Naive thymus-derived CD4-positive, alpha-beta T cell (primary cell): ENCODE measurements around the gene EGFR. TPM values are rescaled to one million over a fixed set of nuclear protein-coding genes. Genes with fewer than 3 reads are reported as not detected.

Source experiments
- ATAC-seq: fragments of 150-1000 bp; cut with Tn5 transposase; 2 replicates; pipeline ENCODE4 v1.10.0; 2021; ENCODE audit warnings: mild to moderate bottlenecking, moderate library complexity
- CTCF ChIA-PET: fragments of 350-600 bp; sonication (Branson Sonifier 250); formaldehyde crosslinking; loops from one replicate; lab custom pipeline; 2021; ENCODE audit warnings: antibody characterized with exemption; lab: Charles Lee
- POLR2A ChIA-PET: fragments of 350-600 bp; sonication (Branson Sonifier 250); formaldehyde crosslinking; loops from one replicate; lab custom pipeline; 2021; ENCODE audit warnings: antibody characterized with exemption, inconsistent platforms; lab: Charles Lee
- DNase-seq, 9 donors: peaks; one replicate each; pipeline versions ENCODE4 v3.0.0 to v3.0.0-alpha.2; 2020 to 2022; ENCODE audit warnings: mixed read lengths in 1 of 9
- H3K27ac ChIP-seq: one replicate; pipeline ENCODE4 v1.7.0; 2013; ENCODE audit warnings: mild to moderate bottlenecking, low read depth, low read length, moderate library complexity
- H3K27me3 ChIP-seq, 2 donors: one replicate each; pipeline ENCODE4 v1.7.0; 2013; ENCODE audit warnings: low read length in 2 of 2, mild to moderate bottlenecking in 2 of 2, moderate library complexity in 2 of 2; ENCODE audit not compliant: control insufficient read depth in 2 of 2, insufficient read depth in 2 of 2
- H3K36me3 ChIP-seq, 3 experiments: 1 replicate in 2 of 3; 2 replicates in 1 of 3; pipeline ENCODE4 v1.7.0; 2013; ENCODE audit warnings: low read length in 3 of 3, mild to moderate bottlenecking in 3 of 3, moderate library complexity in 1 of 3; ENCODE audit not compliant: insufficient read depth in 3 of 3, control insufficient read depth in 2 of 3
- H3K4me1 ChIP-seq, 2 donors: one replicate each; pipeline ENCODE4 v1.7.0; 2013; ENCODE audit warnings: low read length in 2 of 2, mild to moderate bottlenecking in 2 of 2, moderate library complexity in 1 of 2; ENCODE audit not compliant: control insufficient read depth in 2 of 2, insufficient read depth in 2 of 2
- H3K4me3 ChIP-seq: 2 replicates; pipeline ENCODE4 v1.7.0; 2013; ENCODE audit warnings: mild to moderate bottlenecking, low read length
- H3K9me3 ChIP-seq, 3 experiments: 1 replicate in 2 of 3; 2 replicates in 1 of 3; pipeline ENCODE4 v1.7.0; 2013; ENCODE audit warnings: low read length in 3 of 3; ENCODE audit not compliant: control insufficient read depth in 2 of 3
- H3K27ac Mint-ChIP-seq, 9 donors: one replicate each; pipeline ENCODE4 v1.8.0; 2020 to 2022; ENCODE audit warnings: mixed read lengths in 9 of 9, mild to moderate bottlenecking in 8 of 9, moderate library complexity in 5 of 9, inconsistent platforms in 2 of 9
- H3K27me3 Mint-ChIP-seq, 5 donors: one replicate each; pipeline ENCODE4 v1.8.0; 2021 to 2022; ENCODE audit warnings: mixed read lengths in 5 of 5, mild to moderate bottlenecking in 1 of 5
- H3K36me3 Mint-ChIP-seq, 5 donors: one replicate each; pipeline ENCODE4 v1.8.0; 2020 to 2022; ENCODE audit warnings: mixed read lengths in 5 of 5, mild to moderate bottlenecking in 3 of 5, inconsistent platforms in 1 of 5
- H3K4me1 Mint-ChIP-seq, 7 donors: one replicate each; pipeline ENCODE4 v1.8.0; 2020 to 2022; ENCODE audit warnings: mixed read lengths in 7 of 7, mild to moderate bottlenecking in 3 of 7, inconsistent platforms in 1 of 7
- H3K4me3 Mint-ChIP-seq, 10 donors: one replicate each; pipeline ENCODE4 v1.8.0; 2020 to 2022; ENCODE audit warnings: mild to moderate bottlenecking in 10 of 10, mixed read lengths in 10 of 10, moderate library complexity in 6 of 10, inconsistent platforms in 2 of 10
- H3K9me3 Mint-ChIP-seq, 11 donors: one replicate each; pipeline ENCODE4 v1.8.0; 2020 to 2022; ENCODE audit warnings: mixed read lengths in 11 of 11, mild to moderate bottlenecking in 4 of 11, inconsistent platforms in 1 of 11, moderate library complexity in 1 of 11
- intact Hi-C, 2 donors: fragments of 100-400 bp; cut with micrococcal nuclease; formaldehyde crosslinking; loops; one replicate each; pipeline ENCODE4 v1.15.1; 2023
- polyA plus RNA-seq, 2 donors: library from polyadenylated mRNA; unstranded; fragments of 300-500 nt; fragmentation: Illumina TruSeq; gene quantifications; one replicate each; pipeline ENCODE4 v1.2.3, GENCODE V29; 2021
- total RNA-seq, 6 experiments: library from RNA in 5 of 6; stranded (reverse) in 5 of 6; gene quantifications; 1 replicate in 5 of 6; 2 replicates in 1 of 6; pipeline ENCODE4 v1.2.3 and lab custom pipeline; 2021 to 2026

The EGFR gene
- under 1 TPM in 1 of 5 experiments, not detected in 4; 0.16 TPM for total RNA-seq
- polyA plus RNA-seq, result not detected
- not detected for total RNA-seq (lab: John Stamatoyannopoulos, UW)

- POLR2A ChIA-PET, result no interaction called here
- intact Hi-C loops, result no loop called here
- peaks cover 0 to 9% (median 0%) of the 10 kb centered on the region in 7 donors for H3K4me1 Mint-ChIP-seq
- CTCF ChIA-PET, result no interaction called here
- DNase-seq (no peak), ATAC-seq (no peak)
- H3K4me3 Mint-ChIP-seq, result peak within 1 kb of the TSS in 6 of 10 donors; percentile 5 to 79 (median 22)
- Histone ChIP-seq H3K36me3 (no peaks in the 10 kb centered on the region), H3K4me1 (no peaks in the 10 kb centered on the region), H3K9me3 (no peaks in the 10 kb centered on the region), H3K27ac (no peak within 1 kb of the TSS), H3K4me3 (no peak within 1 kb of the TSS), H3K27me3 (peaks cover 0 to 7% of the 10 kb centered on the region in 2 donors)
- peaks cover 45 to 71% (median 56%) of the 10 kb centered on the region in 5 donors for H3K27me3 Mint-ChIP-seq
- no peak within 1 kb of the TSS for H3K27ac Mint-ChIP-seq
- H3K36me3 Mint-ChIP-seq, result peaks cover 0 to 14% (median 0%) of the 10 kb centered on the region in 5 donors
- H3K9me3 Mint-ChIP-seq, result peaks cover 0 to 17% (median 3%) of the 10 kb centered on the region in 11 donors
These were observed at the start of gene EGFR for GRCh38 chr7:55018361-55019190. Gene EGFR, plus strand, starts transcription at chr7:55019017. Its CDS starts 261 bp downstream, at chr7:55019278.

DNA sequence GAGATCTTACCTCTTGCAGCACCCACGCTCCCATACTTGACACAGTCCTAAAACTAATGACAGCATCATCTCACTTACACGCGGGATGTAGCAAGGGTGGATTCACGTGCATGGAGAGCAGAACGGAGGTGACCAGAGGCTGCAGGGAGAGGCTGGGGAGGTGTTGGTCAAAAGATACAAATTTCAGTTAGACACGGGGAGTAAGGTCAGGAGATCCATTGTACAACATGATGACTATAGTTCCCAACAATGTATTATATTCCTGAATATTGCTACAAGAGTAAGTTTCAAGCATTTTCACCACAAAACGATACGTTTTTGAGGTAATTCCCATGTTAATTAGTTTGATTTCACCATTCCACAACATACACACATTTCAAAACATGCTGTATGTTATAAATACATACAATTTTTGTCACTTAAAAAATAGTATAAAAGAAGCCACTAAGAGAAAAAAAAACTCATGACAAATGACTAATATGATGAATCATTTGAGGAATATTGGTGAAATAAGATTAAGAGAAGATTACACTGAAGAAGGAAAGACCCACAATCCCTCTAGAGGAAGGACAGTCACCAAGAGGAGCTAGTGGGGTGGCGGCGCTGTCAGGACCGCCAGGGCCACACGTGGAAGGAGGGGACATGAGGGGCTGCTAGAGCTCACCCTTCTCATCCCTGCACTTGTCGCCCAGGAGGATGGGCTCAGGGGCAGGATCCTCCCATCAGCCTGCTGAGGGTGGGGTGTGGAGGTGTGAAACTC lies 49.4 kb upstream of the EGFR start:
- Histone ChIP-seq H3K36me3 (no peaks in the 10 kb centered on the region), H3K27me3 (no peaks in the 10 kb centered on the region), H3K4me3 (no peak overlapping the region), H3K4me1 (no peaks in the 10 kb centered on the region), H3K9me3 (no peaks in the 10 kb centered on the region), H3K27ac (no peak overlapping the region)
- H3K36me3 Mint-ChIP-seq, result no peaks in the 10 kb centered on the region
- H3K27me3 Mint-ChIP-seq, result peaks cover 0 to 35% (median 20%) of the 10 kb centered on the region in 5 donors
- no peak for DNase-seq
- H3K27ac Mint-ChIP-seq, result no peak overlapping the region
- no peak overlapping the region for H3K4me3 Mint-ChIP-seq
- ChIA-PET CTCF (no interaction called here), POLR2A (no interaction called here)
- H3K9me3 Mint-ChIP-seq, result peaks cover 0 to 26% (median 7%) of the 10 kb centered on the region in 11 donors
- no peak for ATAC-seq
- H3K4me1 Mint-ChIP-seq, result no peaks in the 10 kb centered on the region
- intact Hi-C loops, result no loop called here

DNA sequence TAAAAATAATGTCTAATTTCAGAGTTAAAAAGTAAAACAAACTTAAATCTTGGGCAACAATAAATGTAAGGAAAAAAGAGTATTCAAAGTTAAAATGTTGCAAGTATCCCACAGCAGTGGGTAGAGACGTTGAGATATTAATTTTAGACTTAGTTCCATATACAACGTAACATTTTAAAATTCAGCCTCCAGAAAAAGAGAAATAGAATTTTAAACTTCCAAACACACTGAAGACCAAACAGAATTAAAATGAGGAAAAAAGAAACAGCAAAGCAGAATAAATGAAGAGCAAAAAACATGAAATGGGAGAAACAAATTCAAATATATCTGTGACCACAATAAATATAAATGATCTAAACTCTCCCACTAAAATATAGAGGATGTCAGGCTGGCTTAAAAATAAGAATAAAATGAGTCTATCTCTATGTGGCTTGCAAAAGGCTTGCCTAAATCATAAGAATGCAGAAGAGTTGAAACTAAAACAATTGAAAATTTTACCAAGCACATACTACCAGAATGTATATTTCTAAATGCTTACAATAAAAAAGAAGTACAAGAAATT lies 46.0 kb upstream of the EGFR start:
- CTCF ChIA-PET, result no interaction called here
- ATAC-seq, result no peak
- POLR2A ChIA-PET, result no interaction called here
- H3K9me3 Mint-ChIP-seq, result peaks cover 0 to 23% (median 5%) of the 10 kb centered on the region in 11 donors
- H3K36me3 Mint-ChIP-seq, result no peaks in the 10 kb centered on the region
- no peak overlapping the region for H3K27ac Mint-ChIP-seq
- intact Hi-C loops, result no loop called here
- H3K4me1 Mint-ChIP-seq, result no peaks in the 10 kb centered on the region
- Histone ChIP-seq H3K4me3 (no peak overlapping the region), H3K36me3 (no peaks in the 10 kb centered on the region), H3K27me3 (no peaks in the 10 kb centered on the region), H3K9me3 (no peaks in the 10 kb centered on the region), H3K4me1 (no peaks in the 10 kb centered on the region), H3K27ac (no peak overlapping the region)
- H3K4me3 Mint-ChIP-seq, result no peak overlapping the region
- H3K27me3 Mint-ChIP-seq, result peaks cover 0 to 27% (median 20%) of the 10 kb centered on the region in 5 donors
- DNase-seq, result no peak

- H3K4me3 ChIP-seq, result no peak overlapping the region
- no peaks in the 10 kb centered on the region for H3K36me3 Mint-ChIP-seq
- ChIA-PET POLR2A (no interaction called here), CTCF (no interaction called here)
- H3K27ac ChIP-seq, result no peak overlapping the region
- peaks cover 0 to 5% (median 0%) of the 10 kb centered on the region in 11 donors for H3K9me3 Mint-ChIP-seq
- no peaks in the 10 kb centered on the region for H3K4me1 Mint-ChIP-seq
- H3K27ac Mint-ChIP-seq, result no peak overlapping the region
- H3K27me3 Mint-ChIP-seq, result peaks cover 0 to 18% (median 0%) of the 10 kb centered on the region in 5 donors
- no peaks in the 10 kb centered on the region for H3K36me3 ChIP-seq
- no peaks in the 10 kb centered on the region for H3K4me1 ChIP-seq
- H3K4me3 Mint-ChIP-seq, result no peak overlapping the region
- ATAC-seq (no peak), DNase-seq (no peak)
- intact Hi-C loops, result no loop called here
- no peaks in the 10 kb centered on the region for H3K27me3 ChIP-seq
- no peaks in the 10 kb centered on the region for H3K9me3 ChIP-seq
These were observed 40.3 kb upstream of the EGFR start for GRCh38 chr7:54978364-54979116.

- no peak overlapping the region for H3K27ac Mint-ChIP-seq
- POLR2A ChIA-PET, result no interaction called here
- peaks cover 0 to 8% (median 1%) of the 10 kb centered on the region in 11 donors for H3K9me3 Mint-ChIP-seq
- Histone ChIP-seq H3K36me3 (no peaks in the 10 kb centered on the region), H3K4me3 (no peak overlapping the region), H3K27me3 (no peaks in the 10 kb centered on the region), H3K9me3 (no peaks in the 10 kb centered on the region), H3K4me1 (no peaks in the 10 kb centered on the region), H3K27ac (no peak overlapping the region)
- no peak overlapping the region for H3K4me3 Mint-ChIP-seq
- no peaks in the 10 kb centered on the region for H3K4me1 Mint-ChIP-seq
- CTCF ChIA-PET, result no interaction called here
- DNase-seq (no peak), ATAC-seq (no peak)
- H3K36me3 Mint-ChIP-seq, result no peaks in the 10 kb centered on the region
- intact Hi-C loops, result no loop called here
- H3K27me3 Mint-ChIP-seq, result peaks cover 5 to 18% (median 7%) of the 10 kb centered on the region in 5 donors
These were observed 38.3 kb upstream of the EGFR start for GRCh38 chr7:54980521-54980920.

GRCh38 chr7:54981913-54982312 lies 36.9 kb upstream of the EGFR start:
- no peak overlapping the region for H3K4me3 Mint-ChIP-seq
- no peak for DNase-seq
- peaks cover 0 to 6% (median 0%) of the 10 kb centered on the region in 11 donors for H3K9me3 Mint-ChIP-seq
- Histone ChIP-seq H3K27me3 (no peaks in the 10 kb centered on the region), H3K4me3 (no peak overlapping the region), H3K27ac (no peak overlapping the region), H3K36me3 (no peaks in the 10 kb centered on the region), H3K4me1 (no peaks in the 10 kb centered on the region), H3K9me3 (no peaks in the 10 kb centered on the region)
- H3K27ac Mint-ChIP-seq, result no peak overlapping the region
- H3K27me3 Mint-ChIP-seq, result peaks cover 6 to 30% (median 12%) of the 10 kb centered on the region in 5 donors
- ChIA-PET POLR2A (no interaction called here), CTCF (no interaction called here)
- no peak for ATAC-seq
- no peaks in the 10 kb centered on the region for H3K4me1 Mint-ChIP-seq
- intact Hi-C loops, result no loop called here
- no peaks in the 10 kb centered on the region for H3K36me3 Mint-ChIP-seq
